Stimulated activated CD4-positive, alpha-beta T cell treated with anti-CD3 and anti-CD28 coated beads, Interleukin-4, amount 100 ng/mL, for 1 hour (primary cell): ENCODE data around the gene GSTA3.
"Not testable (repeated sequence)": the region's sequence is repeated elsewhere in the genome, so short reads cannot be mapped to it uniquely, and the experiment has no call there.

Source experiments
- DNase-seq: peaks from one replicate; pipeline ENCODE4 v3.0.0-alpha.2; 2020

GSTA3 gene

DNA sequence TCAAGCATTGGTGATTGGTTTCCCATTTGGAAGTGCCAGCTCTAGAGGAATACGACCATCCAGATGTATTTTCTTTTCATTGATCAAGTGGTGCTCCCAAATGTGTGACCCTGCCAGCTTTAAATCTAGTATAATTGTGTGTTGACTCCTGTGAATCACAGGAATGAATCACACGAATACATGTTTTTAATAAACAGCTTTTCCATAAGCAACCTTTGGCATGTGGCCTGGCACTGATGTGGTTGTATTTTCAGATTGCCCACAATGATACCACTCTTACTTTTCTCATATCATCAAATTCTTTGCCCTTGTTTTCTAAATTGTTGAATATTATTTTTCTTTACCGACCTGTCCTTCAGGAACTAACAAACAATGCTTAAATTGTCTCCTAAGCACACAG, 367 bp downstream of the GSTA3 start:
- DNase-seq, result no peak

DNA sequence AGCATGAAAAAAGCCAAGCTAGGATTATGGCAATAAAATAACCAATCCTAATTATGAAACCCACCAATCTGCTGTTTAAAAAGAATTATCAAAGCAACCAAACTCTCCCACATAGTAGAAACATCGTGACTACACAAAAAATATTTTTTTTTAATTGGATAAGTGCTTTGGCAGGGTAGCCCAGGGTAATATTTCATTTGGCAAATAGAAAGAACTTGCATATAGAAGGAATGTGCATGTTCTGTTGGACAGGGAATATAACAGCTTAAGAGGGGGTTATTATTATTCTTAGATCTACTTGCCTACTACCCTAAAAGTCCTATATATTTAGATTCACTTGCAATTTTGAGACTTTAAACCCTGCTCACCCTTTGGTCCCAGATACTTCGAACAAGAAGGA, 972 bp downstream of the GSTA3 start:
- no peak for DNase-seq

DNA sequence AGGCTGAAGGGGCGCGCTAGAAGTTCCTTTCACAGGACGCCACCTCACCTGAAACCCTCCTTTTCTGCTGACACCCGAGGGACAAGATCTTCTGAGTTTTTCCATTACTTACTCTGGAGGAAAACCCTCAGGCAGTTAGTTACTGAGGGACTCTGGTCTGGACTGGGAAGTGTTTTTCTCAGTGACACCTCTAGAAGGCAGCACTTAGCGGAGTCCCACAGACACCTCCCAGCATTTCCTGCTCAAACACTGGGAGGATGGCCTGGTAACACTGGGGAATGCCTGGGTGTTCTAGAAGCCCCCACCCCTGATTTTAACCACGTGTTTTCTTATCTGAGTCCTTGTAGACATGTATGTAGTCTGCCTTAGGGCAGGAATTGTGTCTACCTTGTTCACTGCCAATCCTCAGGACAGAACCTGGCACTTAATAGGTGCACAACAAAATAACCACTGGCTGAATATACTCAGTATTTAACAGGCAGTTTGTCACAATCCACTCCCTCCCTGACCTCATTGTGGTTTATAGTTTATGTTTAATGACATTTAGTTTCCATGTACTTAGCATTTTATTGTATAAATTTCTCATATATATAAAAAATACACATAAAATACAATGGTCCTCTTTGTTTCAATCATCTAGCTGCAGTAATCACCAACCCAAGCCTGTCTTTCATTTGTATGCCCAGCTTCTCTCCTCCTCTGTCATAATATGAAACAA, 4.8 kb downstream of the GSTA3 start:
- no peak for DNase-seq

DNA sequence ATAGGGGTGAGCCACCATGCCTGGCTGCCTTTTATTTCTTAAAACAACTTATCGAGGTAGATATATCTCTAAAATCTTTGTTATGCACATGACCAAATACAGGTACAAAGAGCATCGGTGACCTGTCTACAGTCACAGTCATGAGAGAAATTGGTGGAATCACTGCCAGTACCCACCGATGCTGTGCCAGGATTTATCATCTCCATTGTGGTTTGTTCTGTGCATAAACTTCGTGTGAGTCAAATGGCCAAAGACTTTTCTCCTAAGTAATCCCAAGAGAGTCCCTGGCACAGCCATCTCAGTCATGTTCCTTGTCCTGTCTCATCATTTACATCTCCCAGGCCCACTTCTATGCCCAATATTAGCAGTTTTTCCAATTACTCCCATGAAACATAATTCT, 9.0 kb downstream of the GSTA3 start:
- no peak for DNase-seq

DNA sequence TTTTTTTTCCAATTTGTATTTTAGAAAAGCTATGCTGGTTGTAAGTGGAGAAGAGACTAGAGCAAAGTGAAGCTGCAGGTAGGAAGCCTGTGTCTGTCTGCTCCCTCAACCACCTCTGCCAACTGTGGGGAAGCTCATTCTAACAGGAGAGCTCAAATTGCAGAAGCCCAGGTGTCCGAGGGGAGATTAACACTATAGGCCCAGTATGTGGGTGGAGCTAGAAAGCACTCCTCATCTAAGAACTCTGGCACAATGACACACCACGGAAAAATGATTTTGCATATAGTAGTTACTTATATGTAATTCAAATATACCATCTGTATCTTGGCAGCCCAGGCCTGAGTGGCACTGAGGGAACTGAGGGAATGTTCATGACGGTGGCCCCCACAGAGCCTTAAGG, 13.7 kb downstream of the GSTA3 start:
- not testable (repeated sequence) for DNase-seq

DNA sequence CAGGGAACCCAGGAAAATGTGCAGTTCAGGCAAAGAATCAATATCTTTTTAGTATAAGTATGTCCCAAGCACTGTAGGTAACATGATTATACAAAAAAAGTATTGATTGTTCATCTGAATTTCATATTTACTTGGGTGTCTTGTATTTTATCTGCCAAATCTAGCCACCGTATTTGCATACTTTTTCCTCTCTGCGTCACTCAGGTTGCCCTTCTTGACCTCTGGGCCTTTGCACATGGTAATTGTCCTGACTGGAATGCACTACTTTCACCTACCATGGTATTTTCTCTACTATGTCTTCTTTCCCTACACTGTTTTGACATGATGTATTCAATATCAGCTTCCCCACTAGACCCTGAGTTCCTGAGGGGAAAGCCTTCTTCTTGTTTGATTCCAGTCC, 15.2 kb downstream of the GSTA3 start:
- DNase-seq, result no peak

DNA sequence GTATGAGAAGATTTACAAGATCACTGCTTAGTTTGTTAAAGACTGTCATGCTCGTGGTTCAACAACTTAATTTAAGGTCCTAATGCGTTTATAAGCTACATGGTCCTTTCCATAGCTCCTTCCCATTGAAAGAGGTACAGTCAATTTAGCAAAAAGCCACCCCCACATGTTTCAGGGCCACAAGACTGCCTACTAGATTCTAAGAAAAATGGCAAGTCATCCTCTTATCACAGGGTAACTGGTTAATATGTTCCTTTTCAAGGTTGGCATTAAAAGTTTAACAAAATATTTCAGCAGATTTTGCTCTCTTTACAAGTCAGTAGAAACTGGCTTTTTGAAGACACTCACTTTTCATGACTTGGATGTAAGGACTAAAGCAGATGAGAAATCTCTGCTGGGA, 15.7 kb downstream of the GSTA3 start:
- no peak for DNase-seq

DNA sequence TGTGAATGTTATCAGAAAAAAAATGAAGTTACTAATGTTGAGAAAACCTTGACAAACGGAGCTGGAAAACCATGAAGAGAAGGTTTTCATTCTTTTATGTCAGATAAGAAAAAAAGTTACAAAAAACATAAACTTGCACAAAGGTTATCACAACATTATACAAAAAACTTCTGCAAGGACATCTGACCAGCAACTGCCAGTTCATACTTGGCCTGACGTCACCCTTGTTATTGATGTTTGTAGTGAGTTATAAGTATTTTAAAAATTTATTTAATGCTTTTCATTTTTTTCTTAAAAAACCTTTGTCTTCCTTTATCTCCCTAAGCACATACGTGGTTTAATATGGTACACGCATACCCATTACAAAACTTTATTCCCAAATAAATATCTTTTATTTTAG, 16.3 kb downstream of the GSTA3 start:
- no peak for DNase-seq

DNA sequence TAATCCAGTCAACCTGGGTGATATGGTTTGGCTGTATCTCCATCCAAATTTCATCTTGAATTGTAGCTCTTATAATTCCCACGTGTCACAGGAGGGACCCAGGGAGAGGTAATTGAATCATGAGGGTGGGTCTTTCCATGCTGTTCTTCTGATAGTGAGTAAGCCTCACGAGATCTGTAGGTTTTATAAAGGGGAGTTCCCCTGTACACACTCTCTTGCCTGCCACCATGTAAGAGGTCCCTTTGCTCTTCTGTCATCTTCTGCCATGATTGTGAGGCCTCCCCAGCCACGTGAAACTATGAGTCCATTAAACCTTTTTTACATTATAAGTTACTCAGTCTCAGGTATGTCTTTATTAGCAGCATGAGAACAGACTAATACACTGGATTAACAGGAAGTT, 19.5 kb downstream of the GSTA3 start:
- DNase-seq, result no peak

DNA sequence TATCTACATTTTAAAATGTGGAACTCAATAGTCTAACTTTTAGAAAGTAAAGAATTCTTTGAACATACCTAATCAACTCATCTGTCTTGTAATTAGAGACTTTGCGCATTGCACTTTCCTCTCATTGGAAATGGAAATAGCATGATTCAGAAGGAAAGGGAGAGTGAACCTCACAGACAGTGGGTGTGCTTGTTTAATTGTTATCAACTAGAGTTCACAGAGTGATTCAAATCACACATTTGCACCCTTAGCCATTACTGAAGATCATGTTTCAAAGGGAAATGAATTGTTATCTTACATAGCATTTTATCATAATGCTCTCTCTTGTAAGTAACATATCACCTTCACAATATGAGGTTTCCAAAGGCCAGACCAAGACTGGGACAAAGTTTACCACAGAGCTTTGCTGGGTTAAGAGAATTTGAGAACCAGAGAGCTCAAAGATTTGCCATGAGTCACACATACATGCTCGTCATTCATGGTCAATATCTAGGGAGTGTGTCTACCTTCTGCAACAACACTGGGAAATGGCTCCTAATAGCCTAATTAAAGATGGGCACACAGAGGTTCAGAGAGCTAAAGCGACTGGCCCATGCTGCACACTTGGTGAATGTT, 21.5 kb downstream of the GSTA3 start:
- DNase-seq, result no peak

DNA sequence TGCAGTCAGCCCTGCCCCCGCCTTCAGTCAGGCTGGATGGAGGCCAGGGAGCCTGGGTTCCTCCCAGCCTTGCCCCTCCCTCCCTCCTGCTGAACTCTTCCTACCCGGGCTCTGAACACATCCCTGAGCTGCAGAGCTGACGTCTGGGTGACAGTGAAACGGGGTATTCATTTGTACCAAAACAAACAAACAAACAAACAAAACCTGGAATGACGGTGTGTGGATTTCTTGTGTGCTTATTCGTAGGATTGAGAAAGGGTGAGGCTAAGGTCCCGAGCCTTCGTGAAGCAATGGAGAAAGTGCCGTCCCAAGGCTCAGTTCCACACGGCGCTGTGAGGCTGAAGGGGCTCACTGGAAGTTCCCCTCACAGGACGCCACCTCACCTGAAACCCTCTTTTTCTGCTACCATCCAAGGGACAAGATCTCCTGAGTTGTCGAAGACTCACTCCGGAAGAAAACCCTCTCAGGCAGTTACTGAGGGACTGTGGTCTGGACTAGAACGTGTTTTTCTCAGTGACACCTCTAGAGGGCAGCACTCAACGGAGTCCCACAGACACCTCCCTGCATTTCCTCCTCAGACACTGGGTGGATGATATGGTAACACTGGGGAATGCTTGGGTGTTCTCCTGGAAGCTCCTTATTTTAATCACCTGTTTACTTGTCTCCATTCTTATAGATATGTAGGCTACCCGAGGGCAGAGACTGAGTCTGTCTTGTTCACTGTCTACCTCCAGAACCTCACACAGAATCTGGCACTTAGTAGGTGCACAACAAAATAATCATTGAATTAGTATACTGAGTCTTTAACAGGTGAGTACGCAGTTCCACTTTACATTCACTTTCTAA, 27.3 kb downstream of the GSTA3 start:
- DNase-seq, result peak; percentile 46

DNA sequence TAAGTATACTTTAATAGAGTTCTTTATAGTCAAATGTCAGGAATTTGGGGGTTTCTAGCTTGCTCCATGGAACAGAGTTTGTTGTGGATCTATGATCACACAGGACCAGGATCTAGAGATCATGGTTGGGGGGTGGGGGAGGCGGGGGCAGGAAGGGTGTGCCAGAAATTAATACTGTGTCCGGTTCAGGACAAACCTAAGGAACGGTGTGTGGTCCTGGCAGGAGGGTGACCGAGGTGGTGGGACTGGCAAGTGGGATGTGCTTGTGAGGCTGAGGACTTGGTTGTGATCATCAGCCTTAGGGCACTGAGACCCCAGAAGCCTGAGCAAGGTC, 27.9 kb downstream of the GSTA3 start:
- no peak for DNase-seq

DNA sequence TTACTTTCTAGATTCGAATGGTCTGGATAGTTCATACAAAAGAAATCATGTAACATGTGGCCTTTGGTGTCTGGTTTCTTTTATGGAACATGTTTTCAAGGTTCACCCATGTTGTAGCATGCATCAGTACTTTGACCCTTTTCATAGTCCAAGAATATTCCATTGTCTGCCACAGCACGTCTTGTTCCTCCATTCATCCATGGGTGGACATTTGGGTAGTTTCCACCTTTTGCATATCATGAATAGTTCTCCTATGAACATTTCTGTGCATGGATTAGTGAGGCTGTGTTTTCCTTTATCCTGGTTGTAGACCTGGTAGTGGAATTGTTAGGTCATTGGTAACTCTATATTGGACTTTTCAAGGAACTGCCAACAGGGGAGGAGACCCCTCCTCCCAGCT, 31.7 kb downstream of the GSTA3 start:
- no peak for DNase-seq

DNA sequence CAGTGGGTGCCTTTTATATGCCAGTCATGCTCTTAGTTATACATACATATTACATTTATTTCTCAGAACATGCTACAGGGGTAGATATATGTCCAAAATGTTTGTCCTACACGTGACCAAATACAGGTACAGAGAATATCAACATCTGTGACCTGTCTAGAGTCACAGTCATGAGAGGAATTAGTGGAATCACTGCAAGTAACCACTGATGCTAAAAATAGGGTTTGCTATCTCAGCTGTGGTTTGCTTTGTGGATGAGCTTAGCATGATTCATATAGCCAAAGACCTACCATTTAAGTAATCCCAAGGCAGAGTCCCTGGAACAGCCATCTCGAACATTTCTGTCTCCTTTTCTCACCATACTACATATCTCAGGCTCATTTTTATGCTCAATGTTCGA, 32.3 kb downstream of the GSTA3 start:
- DNase-seq, result no peak

DNA sequence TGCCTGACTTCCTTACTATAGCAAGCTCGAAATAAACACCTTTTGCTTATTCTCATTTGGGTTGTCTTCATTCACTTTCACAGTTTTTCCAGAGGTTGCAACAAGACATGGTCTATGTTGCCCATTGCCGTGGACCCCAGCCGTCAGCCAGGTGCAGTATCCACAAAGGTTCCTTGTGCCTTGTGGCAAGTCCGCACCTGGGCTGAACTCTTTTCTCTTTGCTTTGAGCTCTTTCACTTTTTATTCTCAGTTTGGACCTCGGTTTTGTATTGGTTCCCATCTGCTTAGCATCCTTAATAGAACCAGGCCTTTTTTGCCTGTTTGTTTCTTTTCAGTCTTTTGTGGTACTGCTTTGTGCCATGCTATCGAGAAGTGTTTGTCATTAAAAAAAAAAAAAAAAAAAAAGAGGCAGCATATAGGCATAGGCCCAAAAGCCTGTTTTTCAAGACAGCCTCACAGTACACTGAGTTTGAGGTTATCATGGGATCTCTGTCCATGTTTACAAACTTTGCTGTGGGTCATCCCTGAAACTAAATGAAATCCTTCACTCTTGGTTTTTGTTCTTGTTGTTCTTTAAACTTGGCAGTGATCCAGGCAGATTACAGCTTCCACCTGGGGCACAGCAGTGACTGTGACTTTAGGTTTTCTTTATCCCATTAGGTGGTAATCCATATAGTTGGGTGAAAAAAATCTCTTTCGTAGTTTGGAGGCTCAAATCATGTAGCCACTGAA, 33.3 kb downstream of the GSTA3 start:
- DNase-seq, result no peak

DNA sequence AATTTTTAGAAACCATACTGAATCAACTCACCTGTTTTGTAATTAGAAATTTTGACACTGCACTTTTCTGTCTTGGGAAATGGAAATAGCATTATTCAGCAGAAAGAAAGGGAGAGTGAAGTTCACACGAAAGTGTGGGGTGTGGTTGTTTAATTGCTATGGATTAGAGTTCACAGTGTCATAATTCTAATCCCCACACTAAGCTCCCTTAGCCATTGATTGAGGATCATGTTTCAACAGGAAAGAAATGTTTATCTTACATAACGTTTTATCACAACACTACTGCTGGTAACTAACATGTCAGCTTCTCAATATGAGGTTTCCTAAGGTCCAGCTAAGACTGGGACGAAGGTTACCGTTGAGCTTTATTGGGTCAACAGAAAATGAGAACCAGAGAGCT, 37.5 kb downstream of the GSTA3 start:
- no peak for DNase-seq

DNA sequence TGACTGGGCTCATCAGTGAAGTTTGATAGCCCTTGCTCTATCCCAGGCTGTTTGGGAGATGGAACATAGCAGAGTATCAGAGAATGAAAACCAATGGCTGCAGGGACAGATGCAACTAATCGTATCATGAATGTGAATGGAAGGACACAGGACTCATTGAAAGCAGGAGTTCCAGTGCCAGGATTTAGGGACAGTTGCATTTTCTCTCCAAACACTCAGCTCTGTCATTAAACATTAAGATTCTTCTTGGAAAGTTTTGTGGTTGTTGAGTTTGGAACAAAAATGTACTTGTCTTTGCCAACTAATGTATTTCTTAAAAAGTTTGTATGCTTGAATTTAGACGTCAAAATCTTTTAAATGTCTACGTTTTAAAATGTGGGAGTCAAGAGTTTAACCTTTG, 37.9 kb downstream of the GSTA3 start:
- DNase-seq, result no peak

DNA sequence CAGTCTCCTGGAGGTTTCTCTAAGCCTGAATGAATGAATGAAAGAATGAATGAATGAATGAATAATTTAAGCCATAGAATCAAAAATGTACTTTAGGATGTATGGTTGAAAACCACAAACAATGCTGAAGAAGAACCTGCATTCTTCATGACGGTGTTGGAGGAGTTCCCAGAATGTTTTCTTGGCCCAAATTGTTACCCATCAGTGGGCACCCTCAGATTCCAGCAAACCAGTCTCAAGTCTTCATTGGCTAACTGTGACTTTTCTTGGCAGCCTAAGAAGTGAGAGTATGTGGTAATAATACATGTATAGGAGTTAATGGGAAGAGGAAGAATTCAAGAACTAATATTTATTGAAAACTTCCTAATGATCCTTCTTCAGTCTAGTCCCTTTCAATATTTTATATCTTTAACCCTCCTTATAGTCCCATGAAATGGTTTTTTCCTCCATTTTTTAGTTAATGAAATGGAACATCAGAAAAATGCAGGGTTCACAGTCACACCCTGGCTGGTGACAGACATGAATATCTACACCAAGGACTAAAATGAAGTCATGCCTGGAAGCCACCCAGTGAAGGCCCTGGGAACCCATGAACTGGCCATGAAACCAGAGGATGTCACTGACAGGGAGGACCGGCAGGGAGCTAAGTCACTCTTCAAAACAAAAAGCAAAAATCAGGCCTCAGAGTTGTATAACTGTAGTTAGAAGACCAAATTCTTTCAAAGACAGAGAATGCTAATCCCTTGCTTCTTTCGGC, 39.0 kb downstream of the GSTA3 start:
- not testable (repeated sequence) for DNase-seq

DNA sequence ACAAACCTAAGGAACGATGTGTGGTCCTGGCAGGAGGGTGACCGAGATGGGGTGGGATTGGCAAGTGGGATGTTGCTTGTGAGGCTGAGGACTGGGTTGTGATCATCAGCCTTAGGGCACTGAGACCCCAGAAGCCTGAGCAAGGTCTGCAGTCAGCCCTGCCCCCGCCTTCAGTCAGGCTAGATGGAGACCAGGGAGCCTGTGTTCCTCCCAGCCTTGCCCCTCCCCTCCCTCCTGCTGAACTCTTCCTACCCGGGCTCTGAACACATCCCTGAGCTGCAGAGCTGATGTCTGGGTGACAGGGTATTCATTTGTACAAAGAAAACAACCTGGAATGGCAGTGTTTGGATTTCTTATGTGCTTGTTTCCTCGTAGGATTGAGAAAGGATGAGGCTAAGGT, 40.6 kb downstream of the GSTA3 start:
- DNase-seq, result not testable (repeated sequence)

DNA sequence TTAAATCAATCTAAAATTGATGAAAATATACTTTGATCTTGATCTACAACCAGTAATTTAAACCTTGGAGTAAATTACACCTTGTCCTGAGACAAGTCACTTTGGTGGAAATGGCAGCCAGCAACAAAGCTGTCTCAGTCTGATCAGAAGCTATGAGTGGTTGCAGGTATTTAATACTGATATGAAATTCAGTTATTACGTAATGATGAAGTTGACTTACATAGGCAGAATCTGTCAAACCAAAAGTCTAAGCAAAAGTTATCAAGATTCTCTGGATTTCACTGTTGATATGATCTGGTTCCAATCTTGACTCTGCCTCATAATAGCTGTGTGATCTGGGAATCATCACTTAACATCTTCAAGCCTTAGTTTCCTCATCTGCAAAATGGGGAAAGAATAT, 41.3 kb downstream of the GSTA3 start:
- DNase-seq, result no peak

DNA sequence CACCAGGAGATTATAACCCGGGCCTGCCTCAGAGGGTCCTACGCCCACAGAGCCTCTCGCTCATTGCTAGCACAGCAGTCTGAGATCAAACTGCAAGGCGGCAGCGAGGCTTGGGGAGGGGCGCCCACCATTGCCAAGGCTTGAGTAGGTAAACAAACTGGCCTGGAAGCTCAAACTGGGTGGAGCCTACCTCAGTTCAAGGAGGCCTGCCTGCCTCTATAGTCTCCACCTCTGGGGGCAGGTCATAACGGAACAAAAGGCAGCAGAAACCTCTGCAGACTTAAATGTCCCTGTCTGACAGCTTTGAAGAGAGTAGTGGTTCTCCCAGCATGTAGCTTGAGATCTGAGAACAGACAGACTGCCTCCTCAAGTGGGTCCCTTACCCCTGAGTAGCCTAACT, 48.3 kb downstream of the GSTA3 start:
- not testable (repeated sequence) for DNase-seq

DNA sequence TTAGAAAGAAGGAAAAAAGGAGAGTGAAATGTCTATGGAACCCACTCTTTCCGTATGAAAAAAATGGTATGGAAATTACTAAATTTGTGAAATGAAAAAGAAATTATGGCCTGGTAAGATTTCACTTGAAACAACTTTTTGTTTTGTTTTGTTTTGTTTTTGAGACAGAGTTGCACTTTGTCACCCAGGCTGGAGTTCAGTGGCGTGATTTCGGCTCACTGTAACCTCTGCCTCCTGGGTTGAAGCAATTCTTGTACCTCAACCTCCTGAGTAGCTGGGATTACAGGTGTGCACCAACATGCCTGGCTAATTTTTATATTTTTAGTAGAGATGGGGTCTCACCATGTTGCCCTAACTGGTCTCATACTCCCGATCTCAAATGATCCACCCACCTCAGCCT, 51.1 kb downstream of the GSTA3 start:
- no peak for DNase-seq

DNA sequence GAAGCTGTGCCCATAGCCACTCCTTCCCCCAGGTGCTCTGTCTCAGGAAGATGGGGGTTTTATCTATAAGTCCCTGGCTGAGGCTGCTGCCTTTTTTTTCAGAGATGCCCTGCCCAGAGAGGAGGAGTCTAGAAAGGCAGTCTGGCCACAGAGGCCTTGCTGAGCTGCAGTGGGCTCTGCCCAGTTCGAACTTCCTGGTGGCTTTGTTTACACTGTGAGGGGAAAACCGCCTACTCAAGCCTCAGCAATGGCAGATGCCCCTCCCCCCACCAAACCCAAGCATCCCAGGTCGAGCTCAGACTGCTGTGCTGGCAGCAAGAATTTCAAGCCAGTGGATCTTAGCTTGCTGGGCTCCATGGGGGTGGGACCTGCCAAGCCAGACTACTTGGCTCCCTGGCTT, 53.4 kb downstream of the GSTA3 start:
- not testable (repeated sequence) for DNase-seq
